IgD-negative memory B cell (primary cell): Measurements from ENCODE around the gene OR51A2. TPM values are rescaled to one million over a fixed set of nuclear protein-coding genes. Genes with fewer than 3 reads are reported as not detected.
"Not testable (repeated sequence)": the region's sequence is repeated elsewhere in the genome, so short reads cannot be mapped to it uniquely, and the experiment has no call there.

ENCODE experiments used
- H3K27ac Mint-ChIP-seq, 3 donors: one replicate each; pipeline ENCODE4 v1.8.0; 2020 to 2022; ENCODE audit warnings: mild to moderate bottlenecking in 3 of 3, mixed read lengths in 3 of 3, moderate library complexity in 1 of 3
- H3K27me3 Mint-ChIP-seq: one replicate; pipeline ENCODE4 v1.8.0; 2021; ENCODE audit warnings: mixed read lengths
- H3K36me3 Mint-ChIP-seq: one replicate; pipeline ENCODE4 v1.8.0; 2020; ENCODE audit warnings: mild to moderate bottlenecking, mixed read lengths
- H3K4me1 Mint-ChIP-seq, 3 donors: one replicate each; pipeline ENCODE4 v1.8.0; 2020 to 2022; ENCODE audit warnings: mixed read lengths in 3 of 3, mild to moderate bottlenecking in 1 of 3
- H3K4me3 Mint-ChIP-seq, 4 donors: one replicate each; pipeline ENCODE4 v1.8.0; 2020 to 2022; ENCODE audit warnings: mild to moderate bottlenecking in 4 of 4, mixed read lengths in 4 of 4, moderate library complexity in 3 of 4
- H3K9me3 Mint-ChIP-seq, 3 donors: one replicate each; pipeline ENCODE4 v1.8.0; 2020 to 2021; ENCODE audit warnings: mixed read lengths in 3 of 3, mild to moderate bottlenecking in 1 of 3
- polyA plus RNA-seq: library from polyadenylated mRNA; unstranded; fragments of 300-500 nt; fragmentation: Illumina TruSeq; gene quantifications from one replicate; pipeline ENCODE4 v1.2.3, GENCODE V29; 2021

Gene OR51A2, protein sequence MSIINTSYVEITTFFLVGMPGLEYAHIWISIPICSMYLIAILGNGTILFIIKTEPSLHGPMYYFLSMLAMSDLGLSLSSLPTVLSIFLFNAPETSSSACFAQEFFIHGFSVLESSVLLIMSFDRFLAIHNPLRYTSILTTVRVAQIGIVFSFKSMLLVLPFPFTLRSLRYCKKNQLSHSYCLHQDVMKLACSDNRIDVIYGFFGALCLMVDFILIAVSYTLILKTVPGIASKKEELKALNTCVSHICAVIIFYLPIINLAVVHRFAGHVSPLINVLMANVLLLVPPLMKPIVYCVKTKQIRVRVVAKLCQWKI
- not detected for polyA plus RNA-seq

DNA sequence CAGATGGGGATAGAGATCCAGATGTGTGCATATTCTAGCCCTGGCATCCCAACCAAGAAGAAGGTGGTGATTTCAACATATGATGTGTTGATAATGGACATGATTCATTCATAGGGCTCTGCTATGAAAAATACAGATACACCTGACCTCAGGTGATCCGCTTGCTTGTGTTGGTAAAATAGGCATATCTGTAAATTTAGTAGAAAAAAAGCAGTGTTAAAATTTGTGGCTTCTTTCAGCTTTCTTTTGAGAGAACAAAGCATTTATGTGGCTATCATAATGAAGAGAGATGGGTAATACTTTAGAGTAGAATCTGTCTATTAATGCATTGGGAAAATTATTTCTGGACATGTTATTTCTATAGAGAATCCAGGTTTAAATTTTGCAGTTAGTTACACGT, at the start of gene OR51A2:
OR51A2 (minus strand) TSS at position 101 of the 400 bp plus-strand sequence; CDS start at position 101, 0 bp downstream.
- H3K4me1 Mint-ChIP-seq, H3K36me3 Mint-ChIP-seq, H3K9me3 Mint-ChIP-seq, H3K27me3 Mint-ChIP-seq, H3K27ac Mint-ChIP-seq, H3K4me3 Mint-ChIP-seq: not testable (repeated sequence)

DNA sequence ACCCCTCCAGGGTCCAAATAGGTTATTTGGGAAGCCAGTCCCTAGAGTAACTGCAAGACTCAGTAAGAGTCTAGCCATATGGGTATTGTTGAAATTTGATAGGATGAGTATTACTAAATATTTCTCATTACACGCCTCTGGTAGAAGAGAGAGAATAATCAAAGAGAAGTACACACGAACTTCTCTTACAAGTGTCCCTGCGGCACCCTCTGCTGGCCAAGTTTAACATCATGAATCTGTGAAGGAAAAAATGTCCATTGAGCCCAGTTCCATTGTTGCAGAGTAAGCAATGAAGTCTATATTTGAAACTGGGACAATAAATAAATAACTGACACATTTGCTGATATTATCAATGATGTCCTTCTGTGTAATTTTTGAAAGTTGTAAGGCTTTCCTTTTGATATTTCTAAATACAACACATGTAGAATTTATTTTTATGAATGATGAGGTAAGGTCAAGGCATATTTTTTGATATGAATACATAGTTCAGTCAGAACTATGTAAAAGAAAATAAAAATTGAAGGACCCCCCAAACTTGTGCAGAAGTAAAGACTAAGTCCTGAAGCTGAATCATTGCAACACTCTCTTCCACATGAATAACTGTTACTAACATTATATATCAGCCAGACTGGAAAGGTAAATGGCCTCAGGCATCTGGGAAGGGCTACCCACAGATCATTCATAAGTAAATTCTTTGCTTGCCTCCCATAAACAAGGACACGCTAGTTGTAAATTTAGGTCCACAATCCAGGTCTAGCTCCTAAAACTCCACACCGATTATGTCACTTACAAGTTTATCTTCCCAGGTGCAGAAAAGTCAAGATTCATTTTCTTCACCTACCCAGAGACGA, 49.1 kb upstream of the OR51A2 start:
- H3K4me1 Mint-ChIP-seq: no peaks in the 10 kb centered on the region
- H3K36me3 Mint-ChIP-seq: no peaks in the 10 kb centered on the region
- no peak overlapping the region for H3K4me3 Mint-ChIP-seq
- H3K27me3 Mint-ChIP-seq: no peaks in the 10 kb centered on the region
- H3K27ac Mint-ChIP-seq: no peak overlapping the region
- H3K9me3 Mint-ChIP-seq: peaks cover 0 to 1% (median 0%) of the 10 kb centered on the region in 3 donors

DNA sequence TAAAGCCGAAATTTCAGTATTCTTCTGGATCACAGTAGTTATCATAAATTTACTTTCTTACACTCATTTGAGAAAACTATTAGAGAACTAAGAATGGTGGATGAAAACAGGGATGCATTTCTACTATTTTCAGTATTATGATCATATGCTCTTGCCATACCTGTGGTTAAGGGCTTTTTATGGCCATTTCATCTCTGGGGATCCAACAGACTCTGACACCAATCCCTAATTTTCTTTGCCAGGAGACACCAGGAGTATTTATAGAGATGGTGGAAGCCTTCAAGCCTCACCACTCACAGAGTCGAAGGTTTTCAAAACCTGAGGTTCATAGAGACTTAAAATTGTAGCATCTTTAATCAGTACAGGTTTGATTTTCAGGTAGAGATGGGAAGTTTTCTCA, 39.0 kb upstream of the OR51A2 start, which contains the start of gene OR51L1:
OR51L1 (plus strand) TSS at position 301 of the 400 bp plus-strand sequence. CDS start 4,132 bp downstream, outside the sequence.
- H3K27me3 Mint-ChIP-seq: peaks cover 2% of the 10 kb centered on the region
- no peak within 1 kb of the TSS for H3K27ac Mint-ChIP-seq
- no peak within 1 kb of the TSS for H3K4me3 Mint-ChIP-seq
- H3K36me3 Mint-ChIP-seq: no peaks in the 10 kb centered on the region
- no peaks in the 10 kb centered on the region for H3K4me1 Mint-ChIP-seq
- no peaks in the 10 kb centered on the region for H3K9me3 Mint-ChIP-seq

DNA sequence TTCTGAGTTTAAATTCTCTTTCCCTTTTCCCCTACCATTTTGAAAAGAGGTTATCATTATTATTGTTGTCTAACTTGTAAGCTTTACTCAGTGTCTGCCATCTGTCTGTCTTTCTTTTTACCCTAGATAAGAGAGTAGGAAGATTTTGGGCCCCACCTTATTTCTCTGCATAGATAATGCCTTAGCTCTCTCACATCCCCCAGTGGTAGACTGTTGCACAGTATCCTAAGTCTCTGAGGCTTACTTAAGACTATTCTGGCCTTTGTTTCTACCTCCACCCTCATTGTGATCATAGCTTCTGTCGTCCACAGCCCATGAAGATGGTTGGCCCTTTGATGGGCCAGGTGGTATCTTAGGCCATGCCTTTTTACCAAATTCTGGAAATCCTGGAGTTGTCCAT, 35.5 kb upstream of the OR51A2 start:
- H3K27me3 Mint-ChIP-seq: peaks cover 2% of the 10 kb centered on the region
- no peak overlapping the region for H3K27ac Mint-ChIP-seq
- no peaks in the 10 kb centered on the region for H3K9me3 Mint-ChIP-seq
- no peak overlapping the region for H3K4me3 Mint-ChIP-seq
- no peaks in the 10 kb centered on the region for H3K36me3 Mint-ChIP-seq
- no peaks in the 10 kb centered on the region for H3K4me1 Mint-ChIP-seq

DNA sequence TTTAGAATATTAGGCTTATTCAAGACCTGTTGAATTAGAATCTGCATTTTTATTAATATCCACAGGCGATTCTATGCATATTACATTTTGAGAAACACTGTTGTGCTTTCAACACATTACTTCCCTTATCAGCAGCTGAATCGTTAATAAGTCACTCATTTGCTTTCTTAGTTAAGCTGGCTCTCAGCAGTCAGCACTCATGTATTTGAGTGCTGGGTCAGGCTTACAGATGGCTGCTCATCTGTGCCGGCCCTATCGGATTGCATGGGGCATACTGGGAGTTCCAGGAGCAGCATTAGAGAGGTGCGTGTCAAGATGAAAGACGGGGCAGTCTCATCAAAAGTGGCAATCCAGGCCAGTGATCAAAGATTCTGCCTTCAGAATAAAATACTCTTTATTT, 28.3 kb upstream of the OR51A2 start:
- H3K4me3 Mint-ChIP-seq: no peak overlapping the region
- H3K27ac Mint-ChIP-seq: no peak overlapping the region
- H3K27me3 Mint-ChIP-seq: no peaks in the 10 kb centered on the region
- no peaks in the 10 kb centered on the region for H3K36me3 Mint-ChIP-seq
- no peaks in the 10 kb centered on the region for H3K4me1 Mint-ChIP-seq
- H3K9me3 Mint-ChIP-seq: peaks cover 0 to 2% (median 0%) of the 10 kb centered on the region in 3 donors

DNA sequence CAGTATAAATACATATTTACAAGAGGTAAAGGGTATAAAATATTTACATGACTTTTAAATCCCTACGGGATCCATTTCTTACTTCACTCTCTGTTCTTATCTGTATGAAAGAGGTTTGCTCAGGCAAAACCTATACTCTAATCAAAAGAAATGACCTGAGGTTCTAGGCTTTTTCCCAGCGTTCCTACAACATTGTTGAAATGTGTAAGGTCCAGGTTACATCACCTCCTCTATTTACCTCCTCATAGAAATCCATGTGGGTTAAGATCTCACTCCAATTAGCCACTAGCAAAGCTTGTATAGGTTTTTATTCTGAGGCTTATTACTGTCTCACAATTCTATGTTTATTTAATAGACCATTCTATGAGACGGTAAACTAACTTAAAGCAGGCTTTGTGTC, 27.2 kb upstream of the OR51A2 start:
- Mint-ChIP-seq H3K4me1 (no peaks in the 10 kb centered on the region), H3K9me3 (peaks cover 0 to 5% (median 4%) of the 10 kb centered on the region in 3 donors), H3K36me3 (no peaks in the 10 kb centered on the region), H3K27me3 (no peaks in the 10 kb centered on the region), H3K27ac (no peak overlapping the region), H3K4me3 (no peak overlapping the region)

DNA sequence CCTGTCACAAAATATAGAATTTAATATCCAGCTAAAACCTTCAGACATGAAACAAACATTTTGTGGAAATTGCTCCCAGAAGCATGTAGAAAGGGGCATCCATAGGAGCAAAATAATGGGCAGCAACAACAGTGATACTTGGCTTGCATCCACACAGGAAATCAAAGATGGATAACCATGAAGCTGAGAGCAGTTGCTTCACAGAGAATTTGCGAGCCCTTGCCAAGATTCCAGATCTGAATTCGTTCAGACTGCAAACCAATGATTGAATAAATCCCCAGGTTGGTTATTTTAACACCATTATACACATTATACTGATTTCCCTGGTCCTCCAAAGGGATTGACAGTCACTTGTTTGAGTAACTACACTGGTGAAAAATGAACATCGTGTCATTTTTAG, 23.5 kb upstream of the OR51A2 start:
- H3K27me3 Mint-ChIP-seq: no peaks in the 10 kb centered on the region
- no peaks in the 10 kb centered on the region for H3K36me3 Mint-ChIP-seq
- H3K4me1 Mint-ChIP-seq: no peaks in the 10 kb centered on the region
- H3K4me3 Mint-ChIP-seq: no peak overlapping the region
- peaks cover 0 to 4% (median 3%) of the 10 kb centered on the region in 3 donors for H3K9me3 Mint-ChIP-seq
- no peak overlapping the region for H3K27ac Mint-ChIP-seq

DNA sequence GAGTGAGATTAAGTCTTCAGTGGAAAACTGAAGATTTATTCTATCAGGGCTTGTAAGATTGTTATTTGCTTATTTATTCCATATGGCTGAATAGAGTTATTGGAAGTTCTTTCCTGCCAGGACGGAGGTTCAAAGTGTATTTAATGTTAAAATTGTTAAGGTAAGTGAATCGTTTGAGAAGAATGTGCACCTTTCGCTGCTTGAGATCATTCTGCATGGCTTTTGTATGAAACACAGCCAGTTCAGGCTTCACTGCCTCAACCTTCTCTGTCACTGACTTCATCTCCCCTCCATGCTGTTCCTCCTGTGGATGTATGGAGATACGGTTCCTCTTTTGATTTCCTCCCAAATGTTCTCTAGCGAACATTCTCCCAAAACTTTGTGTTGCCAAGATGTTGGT, 19.9 kb upstream of the OR51A2 start:
- no peak overlapping the region for H3K4me3 Mint-ChIP-seq
- peaks cover 0 to 4% (median 3%) of the 10 kb centered on the region in 3 donors for H3K9me3 Mint-ChIP-seq
- H3K27ac Mint-ChIP-seq: no peak overlapping the region
- H3K27me3 Mint-ChIP-seq: no peaks in the 10 kb centered on the region
- no peaks in the 10 kb centered on the region for H3K36me3 Mint-ChIP-seq
- no peaks in the 10 kb centered on the region for H3K4me1 Mint-ChIP-seq

DNA sequence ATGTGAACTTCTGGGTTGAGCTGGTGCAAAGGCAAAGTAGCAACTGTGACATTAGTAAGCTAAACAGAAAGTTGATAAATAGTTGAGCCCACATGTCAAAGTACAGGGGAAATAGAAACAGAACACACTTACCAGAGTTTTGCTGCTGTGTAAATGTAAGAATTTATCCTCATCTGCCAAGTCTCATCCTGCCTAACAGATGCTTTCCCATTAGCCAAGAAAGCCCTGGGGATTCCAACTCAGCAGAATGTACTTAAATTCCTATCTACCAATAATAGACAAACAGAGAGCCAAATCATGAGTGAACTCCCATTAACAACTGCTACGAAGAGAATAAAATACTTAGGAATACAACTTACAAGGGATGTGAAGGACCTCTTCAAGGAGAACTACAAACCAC, 7.3 kb upstream of the OR51A2 start:
- Mint-ChIP-seq H3K4me3 (no peak overlapping the region), H3K4me1 (no peaks in the 10 kb centered on the region), H3K9me3 (peaks cover 0 to 5% (median 2%) of the 10 kb centered on the region in 3 donors), H3K27ac (no peak overlapping the region), H3K27me3 (no peaks in the 10 kb centered on the region), H3K36me3 (no peaks in the 10 kb centered on the region)

DNA sequence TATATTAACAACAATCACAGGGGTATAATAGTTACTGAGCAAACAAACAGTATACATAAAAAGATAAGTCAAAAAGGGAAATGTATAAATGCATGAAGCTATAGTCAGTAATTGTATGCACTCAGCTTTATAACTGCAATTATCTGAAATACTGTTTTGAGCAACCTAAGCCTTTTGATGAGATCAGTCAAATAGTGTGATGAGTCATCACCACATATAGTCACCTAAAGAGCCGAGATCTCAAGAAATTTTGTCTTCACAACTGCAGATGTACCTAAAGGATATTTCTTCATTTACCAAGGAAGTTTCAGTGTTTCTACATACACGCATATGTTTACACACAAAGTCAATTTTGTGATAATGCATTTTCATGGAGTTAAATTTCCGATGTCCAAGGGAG, 5.4 kb upstream of the OR51A2 start:
- H3K4me1 Mint-ChIP-seq: no peaks in the 10 kb centered on the region
- H3K36me3 Mint-ChIP-seq: no peaks in the 10 kb centered on the region
- H3K9me3 Mint-ChIP-seq: peaks cover 0 to 5% (median 2%) of the 10 kb centered on the region in 3 donors
- H3K27me3 Mint-ChIP-seq: no peaks in the 10 kb centered on the region
- no peak overlapping the region for H3K27ac Mint-ChIP-seq
- H3K4me3 Mint-ChIP-seq: no peak overlapping the region

DNA sequence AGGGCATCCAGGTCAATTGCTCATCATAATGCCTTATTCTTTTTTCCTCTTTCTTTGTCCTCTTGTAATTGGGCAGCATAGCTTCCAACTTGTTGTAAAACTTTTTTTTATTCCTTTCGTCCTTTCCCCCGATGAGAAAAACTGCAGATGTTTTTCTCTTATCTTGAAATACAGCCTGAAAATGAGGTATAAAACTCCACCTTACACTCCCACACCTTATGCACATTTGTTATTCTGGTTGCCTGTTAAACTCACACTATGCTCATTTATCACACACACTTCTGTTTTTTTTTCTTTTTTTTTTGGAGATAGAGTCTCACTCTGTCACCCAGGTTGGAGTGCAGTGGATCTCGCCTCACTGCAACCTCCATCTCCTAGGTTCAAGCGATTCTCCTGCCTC, 1.9 kb upstream of the OR51A2 start:
- H3K9me3 Mint-ChIP-seq: peaks cover 0 to 1% (median 0%) of the 10 kb centered on the region in 3 donors
- no peaks in the 10 kb centered on the region for H3K27me3 Mint-ChIP-seq
- no peak overlapping the region for H3K27ac Mint-ChIP-seq
- no peak overlapping the region for H3K4me3 Mint-ChIP-seq
- no peaks in the 10 kb centered on the region for H3K4me1 Mint-ChIP-seq
- H3K36me3 Mint-ChIP-seq: no peaks in the 10 kb centered on the region

DNA sequence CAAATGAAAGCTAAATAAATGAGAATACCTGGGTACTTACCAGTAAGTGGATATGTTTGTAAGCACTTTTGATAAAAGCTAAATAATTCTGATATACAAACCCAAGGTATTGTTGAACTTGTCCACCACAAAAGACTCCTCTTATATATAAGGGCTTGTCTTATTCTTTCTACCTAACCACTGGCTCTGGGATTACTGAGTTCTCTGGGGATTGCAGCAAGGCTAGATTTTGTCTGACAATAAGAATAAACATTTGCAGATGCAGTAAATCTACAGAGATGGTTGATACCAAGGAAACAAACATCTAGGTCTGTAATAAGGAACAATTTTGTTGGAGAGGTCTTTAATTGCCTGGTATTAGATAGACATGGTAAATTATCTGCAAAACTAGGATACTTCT, 8.0 kb downstream of the OR51A2 start, which contains the start of gene OR51A4:
OR51A4 (minus strand) TSS at position 101 of the 400 bp plus-strand sequence. CDS start 505 bp downstream, outside the sequence.
- no peak within 1 kb of the TSS for H3K4me3 Mint-ChIP-seq

DNA sequence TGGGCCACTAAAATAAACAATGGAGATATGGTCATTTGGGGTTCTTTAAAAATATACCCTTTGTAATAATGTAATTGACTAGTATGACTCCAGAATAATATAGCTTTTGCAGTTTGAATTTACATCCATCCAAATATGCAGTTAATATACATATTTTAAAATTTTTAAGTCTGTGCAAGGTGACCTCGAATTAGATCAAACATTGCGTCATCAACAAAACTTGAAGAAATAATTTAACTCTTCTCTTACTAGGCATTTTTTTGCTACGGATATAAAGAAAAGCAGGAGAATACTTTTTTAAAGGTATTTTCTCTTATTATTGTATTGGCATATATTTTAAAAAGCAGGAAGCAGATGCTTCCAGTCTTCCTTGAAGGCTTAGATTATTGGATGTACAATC, 18.8 kb downstream of the OR51A2 start:
- H3K27ac Mint-ChIP-seq: no peak overlapping the region
- H3K36me3 Mint-ChIP-seq: no peaks in the 10 kb centered on the region
- no peak overlapping the region for H3K4me3 Mint-ChIP-seq
- no peaks in the 10 kb centered on the region for H3K4me1 Mint-ChIP-seq
- H3K27me3 Mint-ChIP-seq: no peaks in the 10 kb centered on the region
- H3K9me3 Mint-ChIP-seq: peaks cover 0 to 4% (median 0%) of the 10 kb centered on the region in 3 donors

More for the DNA sequence above, 8.0 kb downstream of the OR51A2 start, which contains the start of gene OR51A4:
- Mint-ChIP-seq H3K9me3 (peaks cover 0 to 1% (median 0%) of the 10 kb centered on the region in 3 donors), H3K27ac (no peak within 1 kb of the TSS), H3K27me3 (no peaks in the 10 kb centered on the region), H3K36me3 (no peaks in the 10 kb centered on the region), H3K4me1 (no peaks in the 10 kb centered on the region)

DNA sequence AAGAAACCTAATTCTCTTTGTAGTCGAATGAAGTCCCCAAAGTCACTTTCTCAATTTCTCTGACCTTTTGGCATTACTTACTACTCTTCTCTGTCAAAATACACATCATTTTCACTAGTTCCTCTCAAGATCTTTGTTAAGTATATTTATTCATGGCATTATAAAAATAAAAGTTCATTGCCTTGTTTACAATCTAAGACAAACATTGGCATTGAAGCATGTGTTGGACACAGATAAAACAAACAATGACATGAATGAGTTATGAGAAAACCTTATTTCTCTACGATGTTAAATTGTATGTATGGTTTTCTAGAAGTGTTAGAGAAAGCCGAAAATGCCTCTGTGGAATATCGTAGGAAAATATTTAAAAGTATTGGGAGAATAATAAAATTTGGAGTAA, 22.8 kb downstream of the OR51A2 start:
- no peak overlapping the region for H3K4me3 Mint-ChIP-seq
- no peak overlapping the region for H3K27ac Mint-ChIP-seq
- no peaks in the 10 kb centered on the region for H3K27me3 Mint-ChIP-seq
- no peaks in the 10 kb centered on the region for H3K36me3 Mint-ChIP-seq
- peaks cover 0 to 4% (median 0%) of the 10 kb centered on the region in 3 donors for H3K9me3 Mint-ChIP-seq
- no peaks in the 10 kb centered on the region for H3K4me1 Mint-ChIP-seq

DNA sequence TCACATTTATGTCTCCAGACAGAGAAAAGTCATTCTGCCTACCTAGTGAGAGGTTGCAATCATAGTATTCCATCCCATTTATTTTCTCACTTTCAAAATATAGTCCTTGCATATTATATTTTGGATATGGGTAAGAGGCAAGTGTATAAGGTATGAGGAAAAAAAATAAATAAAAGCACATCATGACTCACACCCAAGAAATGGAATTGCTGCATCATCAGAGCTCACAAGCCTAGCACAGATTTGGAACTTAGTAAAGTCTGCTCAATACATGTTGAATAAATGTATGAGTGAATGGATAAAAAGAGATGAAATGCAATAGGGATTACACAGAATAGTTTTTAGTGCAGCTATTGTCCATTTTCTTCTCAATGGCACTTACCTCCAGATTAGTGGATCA, 28.9 kb downstream of the OR51A2 start:
- no peaks in the 10 kb centered on the region for H3K27me3 Mint-ChIP-seq
- H3K4me1 Mint-ChIP-seq: no peaks in the 10 kb centered on the region
- peaks cover 0 to 3% (median 0%) of the 10 kb centered on the region in 3 donors for H3K9me3 Mint-ChIP-seq
- no peaks in the 10 kb centered on the region for H3K36me3 Mint-ChIP-seq
- no peak overlapping the region for H3K27ac Mint-ChIP-seq
- H3K4me3 Mint-ChIP-seq: no peak overlapping the region
